Islet of Langerhans (tissue), 1 donor: Measurements from ENCODE around the gene CYSLTR2.
"Not testable (repeated sequence)": the region's sequence is repeated elsewhere in the genome, so short reads cannot be mapped to it uniquely, and the experiment has no call there.

Experiments
- FAIRE-seq: peaks from one replicate; lab custom pipeline; 2011; peaks lifted over from hg19 to GRCh38; lab: Jason Lieb, UNC

The CYSLTR2 gene

GRCh38 chr13:48695776-48696175 lies 42.0 kb downstream of the CYSLTR2 start:
- no peak for FAIRE-seq

GRCh38 chr13:48696676-48697075 lies 42.9 kb downstream of the CYSLTR2 start:
- FAIRE-seq, result not testable (repeated sequence)

GRCh38 chr13:48707405-48707804 lies 53.7 kb downstream of the CYSLTR2 start:
- no peak for FAIRE-seq

GRCh38 chr13:48708764-48709163 lies 55.0 kb downstream of the CYSLTR2 start:
- no peak for FAIRE-seq

- FAIRE-seq, result no peak
Observed at GRCh38 chr13:48709213-48709612, 55.5 kb downstream of the CYSLTR2 start.

GRCh38 chr13:48710160-48710559 lies 56.4 kb downstream of the CYSLTR2 start:
- no peak for FAIRE-seq

GRCh38 chr13:48712141-48712540 lies 58.4 kb downstream of the CYSLTR2 start:
- no peak for FAIRE-seq

- peak; percentile 89 for FAIRE-seq
Observed at GRCh38 chr13:48715977-48716376, 62.2 kb downstream of the CYSLTR2 start.

- FAIRE-seq, result no peak
Observed at GRCh38 chr13:48720621-48721020, 66.9 kb downstream of the CYSLTR2 start.

- no peak for FAIRE-seq
Observed at GRCh38 chr13:48723168-48723567, 69.4 kb downstream of the CYSLTR2 start.

- no peak for FAIRE-seq
Observed at GRCh38 chr13:48725271-48725670, 71.5 kb downstream of the CYSLTR2 start.

- FAIRE-seq, result no peak
Observed at GRCh38 chr13:48726711-48727110, 73.0 kb downstream of the CYSLTR2 start.

- no peak for FAIRE-seq
Observed at GRCh38 chr13:48727241-48728011, 73.7 kb downstream of the CYSLTR2 start.

GRCh38 chr13:48728226-48728625 lies 74.5 kb downstream of the CYSLTR2 start:
- FAIRE-seq, result no peak

- no peak for FAIRE-seq
Observed at GRCh38 chr13:48728876-48729275, 75.1 kb downstream of the CYSLTR2 start.

GRCh38 chr13:48729856-48730255 lies 76.1 kb downstream of the CYSLTR2 start:
- no peak for FAIRE-seq

- no peak for FAIRE-seq
Observed at GRCh38 chr13:48731001-48731658, 77.4 kb downstream of the CYSLTR2 start.

- no peak for FAIRE-seq
Observed at GRCh38 chr13:48731957-48732569, 78.3 kb downstream of the CYSLTR2 start.

GRCh38 chr13:48733739-48734335 lies 80.1 kb downstream of the CYSLTR2 start:
- FAIRE-seq, result no peak

- no peak for FAIRE-seq
Observed at GRCh38 chr13:48735571-48735970, 81.8 kb downstream of the CYSLTR2 start.

GRCh38 chr13:48737689-48738088 lies 84.0 kb downstream of the CYSLTR2 start:
- FAIRE-seq, result no peak

GRCh38 chr13:48738311-48738710 lies 84.6 kb downstream of the CYSLTR2 start:
- FAIRE-seq, result no peak

- no peak for FAIRE-seq
Observed at GRCh38 chr13:48739386-48739964, 85.7 kb downstream of the CYSLTR2 start.
